Karpas-422 (cell line): Measurements from ENCODE around the gene PHC2. TPM values are rescaled to one million over a fixed set of nuclear protein-coding genes. Genes with fewer than 3 reads are reported as not detected.

ENCODE experiments used
- DNase-seq: peaks from one replicate; pipeline ENCODE4 v3.0.0-alpha.2; 2015
- H2AFZ ChIP-seq: fragments of 200-600 bp; sonication (generic); 2 replicates; pipeline ENCODE4 v1.6.1; 2014; ENCODE audit warnings: antibody characterized with exemption, low read length, mixed read lengths
- H3K27ac ChIP-seq: fragments of 200-600 bp; sonication (generic); 2 replicates; pipeline ENCODE4 v1.5.1; 2014; ENCODE audit warnings: mild to moderate bottlenecking, low read length, moderate library complexity
- H3K27me3 ChIP-seq: fragments of 200-600 bp; sonication (generic); 2 replicates; pipeline ENCODE4 v1.6.1; 2014; ENCODE audit warnings: low read length, mixed read lengths
- H3K36me3 ChIP-seq: fragments of 200-600 bp; sonication (generic); 2 replicates; pipeline ENCODE4 v1.6.1; 2014; ENCODE audit warnings: low read length, mixed read lengths; ENCODE audit not compliant: insufficient read depth
- H3K4me1 ChIP-seq: fragments of 200-600 bp; sonication (generic); 2 replicates; pipeline ENCODE4 v1.6.1; 2014; ENCODE audit warnings: mild to moderate bottlenecking, low read length, mixed read lengths
- H3K4me2 ChIP-seq: fragments of 200-600 bp; sonication (generic); 2 replicates; pipeline ENCODE4 v1.6.1; 2014; ENCODE audit warnings: low read length, low read depth, mild to moderate bottlenecking; ENCODE audit not compliant: poor library complexity, severe bottlenecking
- H3K4me3 ChIP-seq: fragments of 200-600 bp; sonication (generic); 2 replicates; pipeline ENCODE4 v1.5.1; 2014; ENCODE audit warnings: mild to moderate bottlenecking, antibody characterized with exemption, low read length, mixed read lengths
- H3K79me2 ChIP-seq: fragments of 200-600 bp; sonication (generic); 2 replicates; pipeline ENCODE4 v1.6.1; 2014; ENCODE audit warnings: mild to moderate bottlenecking, low read length, mixed read lengths
- H3K9ac ChIP-seq: fragments of 200-600 bp; sonication (generic); 2 replicates; pipeline ENCODE4 v1.6.0; 2014; ENCODE audit warnings: low read length
- H3K9me2 ChIP-seq: fragments of 200-600 bp; sonication (generic), shearing (Covaris generic); replicated peaks from 2 replicates; pipeline ENCODE4 v1.6.0; 2014; ENCODE audit warnings: mild to moderate bottlenecking, low read length, moderate library complexity; ENCODE audit not compliant: insufficient read depth
- H3K9me3 ChIP-seq: fragments of 300-700, 200-600 bp; sonication (generic); 2 replicates; pipeline ENCODE4 v1.6.1; 2014; ENCODE audit warnings: low read length, mixed read lengths
- H4K20me1 ChIP-seq: fragments of 200-600 bp; sonication (generic); 2 replicates; pipeline ENCODE4 v1.6.1; 2014; ENCODE audit warnings: mild to moderate bottlenecking, antibody characterized with exemption, low read length, low read depth; ENCODE audit not compliant: insufficient read depth
- total RNA-seq: library from RNA; depleted of rRNA; stranded (reverse); fragments of >200 nt; shearing (Covaris generic); gene quantifications from 2 replicates; pipeline ENCODE4 v1.2.3, GENCODE V29; 2014; ENCODE audit warnings: low replicate concordance

PHC2 gene
- total RNA-seq, 1 experiment from 2014 or later = 54.3 TPM

- no peaks in the 10 kb centered on the region for H3K9me3 ChIP-seq
- no peaks in the 10 kb centered on the region for H3K4me1 ChIP-seq
Measured at GRCh38 chr1:33327587-33328325, 103.1 kb downstream of the PHC2 start.

GRCh38 chr1:33326785-33327184, 104.1 kb downstream of the PHC2 start:
- H3K36me3 ChIP-seq = peaks cover 38% of the 10 kb centered on the region
- no peaks in the 10 kb centered on the region for H3K4me1 ChIP-seq

More at GRCh38 chr1:33327587-33328325, 103.1 kb downstream of the PHC2 start:
- no peak overlapping the region for H3K27ac ChIP-seq
- no peak overlapping the region for H2AFZ ChIP-seq
- no peak for DNase-seq
- H3K4me3 ChIP-seq = no peak overlapping the region
- H3K79me2 ChIP-seq = peaks cover 4% of the 10 kb centered on the region; the same call in 1 of the 2 replicates
- peaks cover 38% of the 10 kb centered on the region for H3K36me3 ChIP-seq
- no peaks in the 10 kb centered on the region for H3K9me2 ChIP-seq
- no peaks in the 10 kb centered on the region for H3K27me3 ChIP-seq
- H4K20me1 ChIP-seq = peaks cover 17% of the 10 kb centered on the region; the same call in 1 of the 2 replicates
- no peak overlapping the region for H3K4me2 ChIP-seq
- H3K9ac ChIP-seq = no peak overlapping the region

GRCh38 chr1:33324677-33325575, 106.0 kb downstream of the PHC2 start:
- Histone ChIP-seq H3K9ac (no peak overlapping the region), H4K20me1 (peaks cover 12% of the 10 kb centered on the region; the same call in 1 of the 2 replicates), H3K36me3 (peaks cover 38% of the 10 kb centered on the region), H3K27ac (no peak overlapping the region), H3K4me2 (no peak overlapping the region), H3K27me3 (no peaks in the 10 kb centered on the region), H3K4me3 (no peak overlapping the region), H3K9me3 (no peaks in the 10 kb centered on the region), H3K79me2 (no peaks in the 10 kb centered on the region), H3K4me1 (no peaks in the 10 kb centered on the region), H2AFZ (no peak overlapping the region), H3K9me2 (no peaks in the 10 kb centered on the region)
- no peak for DNase-seq

More at GRCh38 chr1:33326785-33327184, 104.1 kb downstream of the PHC2 start:
- Histone ChIP-seq H4K20me1 (peaks cover 14% of the 10 kb centered on the region; the same call in 1 of the 2 replicates), H3K4me3 (no peak overlapping the region), H3K9me3 (no peaks in the 10 kb centered on the region), H3K27me3 (no peaks in the 10 kb centered on the region), H2AFZ (no peak overlapping the region), H3K4me2 (no peak overlapping the region), H3K79me2 (no peaks in the 10 kb centered on the region; the same call in 1 of the 2 replicates), H3K9ac (no peak overlapping the region), H3K9me2 (no peaks in the 10 kb centered on the region), H3K27ac (no peak overlapping the region)
- no peak for DNase-seq

- Histone ChIP-seq H3K79me2 (no peaks in the 10 kb centered on the region), H3K9me3 (no peaks in the 10 kb centered on the region), H4K20me1 (peaks cover 9% of the 10 kb centered on the region; the same call in 1 of the 2 replicates), H3K4me1 (no peaks in the 10 kb centered on the region), H3K27ac (no peak overlapping the region), H2AFZ (no peak overlapping the region), H3K4me2 (no peak overlapping the region), H3K36me3 (peaks cover 29% of the 10 kb centered on the region), H3K4me3 (no peak overlapping the region), H3K27me3 (no peaks in the 10 kb centered on the region), H3K9ac (no peak overlapping the region), H3K9me2 (no peaks in the 10 kb centered on the region)
- no peak for DNase-seq
Measured at GRCh38 chr1:33323663-33324477, 107.0 kb downstream of the PHC2 start.

GRCh38 chr1:33322870-33323585, 107.9 kb downstream of the PHC2 start:
- Histone ChIP-seq H3K9me2 (no peaks in the 10 kb centered on the region), H4K20me1 (peaks cover 8% of the 10 kb centered on the region; the same call in 1 of the 2 replicates), H3K9me3 (no peaks in the 10 kb centered on the region), H2AFZ (no peak overlapping the region), H3K36me3 (peaks cover 27% of the 10 kb centered on the region; the same call in 1 of the 2 replicates), H3K79me2 (no peaks in the 10 kb centered on the region), H3K4me1 (no peaks in the 10 kb centered on the region), H3K4me2 (no peak overlapping the region), H3K4me3 (no peak overlapping the region), H3K9ac (no peak overlapping the region), H3K27ac (no peak overlapping the region), H3K27me3 (no peaks in the 10 kb centered on the region)
- DNase-seq = no peak

- Histone ChIP-seq H4K20me1 (peaks cover 8% of the 10 kb centered on the region; the same call in 1 of the 2 replicates), H3K36me3 (peaks cover 22% of the 10 kb centered on the region; the same call in 1 of the 2 replicates), H2AFZ (no peak overlapping the region), H3K79me2 (no peaks in the 10 kb centered on the region), H3K4me2 (no peak overlapping the region), H3K4me3 (no peak overlapping the region), H3K9me2 (no peaks in the 10 kb centered on the region), H3K27ac (no peak overlapping the region), H3K4me1 (no peaks in the 10 kb centered on the region), H3K27me3 (no peaks in the 10 kb centered on the region), H3K9me3 (no peaks in the 10 kb centered on the region), H3K9ac (no peak overlapping the region)
- no peak for DNase-seq
Measured at GRCh38 chr1:33322109-33322508, 108.8 kb downstream of the PHC2 start.

GRCh38 chr1:33321178-33321577, 109.7 kb downstream of the PHC2 start:
- H3K4me2 ChIP-seq = no peak overlapping the region
- no peak for DNase-seq
- no peaks in the 10 kb centered on the region for H3K4me1 ChIP-seq
- peaks cover 8% of the 10 kb centered on the region; the same call in 1 of the 2 replicates for H4K20me1 ChIP-seq
- H3K9me2 ChIP-seq = no peaks in the 10 kb centered on the region
- H2AFZ ChIP-seq = no peak overlapping the region
- no peaks in the 10 kb centered on the region for H3K9me3 ChIP-seq
- no peaks in the 10 kb centered on the region for H3K27me3 ChIP-seq
- peaks cover 15% of the 10 kb centered on the region; the same call in 1 of the 2 replicates for H3K36me3 ChIP-seq
- H3K4me3 ChIP-seq = no peak overlapping the region
- no peak overlapping the region for H3K9ac ChIP-seq
- H3K79me2 ChIP-seq = no peaks in the 10 kb centered on the region
- no peak overlapping the region for H3K27ac ChIP-seq
